GM18502 (cell line): ENCODE data around the gene IRF1.

Experiments used
- ATAC-seq: cut with Tn5 transposase; IDR thresholded peaks from one replicate; pipeline ENCODE4 v1.9.1; 2021; ENCODE audit warnings: mild to moderate bottlenecking; ENCODE audit not compliant: unreplicated experiment, poor library complexity

Gene IRF1

GRCh38 chr5:132501629-132501956 is 11.0 kb upstream of the IRF1 start:
- ATAC-seq, result no peak

- peak; percentile 40 for ATAC-seq
Measured at GRCh38 chr5:132500931-132501628, 10.5 kb upstream of the IRF1 start.

- no peak for ATAC-seq
Measured at GRCh38 chr5:132500244-132500930, 9.8 kb upstream of the IRF1 start.

- no peak for ATAC-seq
Measured at GRCh38 chr5:132499440-132500243, 9.1 kb upstream of the IRF1 start.

- no peak for ATAC-seq
Measured at GRCh38 chr5:132498686-132499271, 8.2 kb upstream of the IRF1 start.

GRCh38 chr5:132498152-132498551 is 7.6 kb upstream of the IRF1 start:
- ATAC-seq, result no peak

GRCh38 chr5:132497488-132497997 is 7.0 kb upstream of the IRF1 start:
- no peak for ATAC-seq

GRCh38 chr5:132496631-132497487 is 6.3 kb upstream of the IRF1 start:
- peak; percentile 49 for ATAC-seq

- ATAC-seq, result peak; percentile 48
Measured at GRCh38 chr5:132496191-132496630, 5.6 kb upstream of the IRF1 start.

GRCh38 chr5:132495667-132496190 is 5.2 kb upstream of the IRF1 start:
- peak; percentile 37 for ATAC-seq

- no peak for ATAC-seq
Measured at GRCh38 chr5:132493821-132494220, 3.2 kb upstream of the IRF1 start.

GRCh38 chr5:132493241-132493640 is 2.7 kb upstream of the IRF1 start:
- no peak for ATAC-seq

- no peak for ATAC-seq
Measured at GRCh38 chr5:132492386-132493125, 2.0 kb upstream of the IRF1 start.

GRCh38 chr5:132491368-132492364 is 1.1 kb upstream of the IRF1 start:
- peak; percentile 21 for ATAC-seq

- peak; percentile 33 for ATAC-seq
Measured at GRCh38 chr5:132489871-132490483, 596 bp downstream of the IRF1 start.

GRCh38 chr5:132489051-132489770 is 1.4 kb downstream of the IRF1 start:
- ATAC-seq, result no peak

GRCh38 chr5:132488590-132488989 is 2.0 kb downstream of the IRF1 start:
- no peak for ATAC-seq
